Smooth muscle cell (in vitro differentiated cells): ENCODE measurements around the gene TNRC18. TPM values are rescaled to one million over a fixed set of nuclear protein-coding genes. Genes with fewer than 3 reads are reported as not detected.

Experiments
- DNase-seq: peaks from one replicate; lab custom pipeline; 2025; ENCODE audit not compliant: unreplicated experiment; lab: John Stamatoyannopoulos, UW
- H2AFZ ChIP-seq: fragments of 200-600 bp; sonication (generic); 2 replicates; pipeline ENCODE4 v1.6.0; 2016; ENCODE audit warnings: antibody characterized with exemption, low read depth, mild to moderate bottlenecking
- H3F3A ChIP-seq: fragments of 200-600 bp; sonication (generic); 2 replicates; pipeline ENCODE4 v1.6.0; 2017; ENCODE audit warnings: antibody characterized with exemption, low read depth
- H3K27ac ChIP-seq: fragments of 200-600 bp; sonication (generic); 2 replicates; pipeline ENCODE4 v1.5.1; 2016; ENCODE audit warnings: low read depth, mild to moderate bottlenecking
- H3K27me3 ChIP-seq: fragments of 200-600 bp; sonication (generic); 2 replicates; pipeline ENCODE4 v1.6.1; 2016; ENCODE audit warnings: low read depth, mild to moderate bottlenecking
- H3K36me3 ChIP-seq: fragments of 200-600 bp; sonication (generic); 2 replicates; pipeline ENCODE4 v1.5.1; 2016; ENCODE audit warnings: low read depth
- H3K4me1 ChIP-seq: fragments of 200-600 bp; sonication (generic); 2 replicates; pipeline ENCODE4 v1.5.1; 2016; ENCODE audit warnings: low read depth
- H3K4me2 ChIP-seq: fragments of 200-600 bp; sonication (generic); 2 replicates; pipeline ENCODE4 v1.6.0; 2016; ENCODE audit warnings: mild to moderate bottlenecking
- H3K4me3 ChIP-seq: fragments of 200-600 bp; sonication (generic); 2 replicates; pipeline ENCODE4 v1.5.1; 2016; ENCODE audit warnings: mild to moderate bottlenecking
- H3K79me2 ChIP-seq: fragments of 200-600 bp; sonication (generic); 2 replicates; pipeline ENCODE4 v1.6.0; 2016; ENCODE audit warnings: low read depth, mild to moderate bottlenecking
- H3K9ac ChIP-seq: fragments of 200-600 bp; sonication (generic); 2 replicates; pipeline ENCODE4 v1.6.0; 2016; ENCODE audit warnings: low read depth
- H3K9me3 ChIP-seq: fragments of 200-600 bp; sonication (generic); replicated peaks from 2 replicates; pipeline ENCODE4 v1.5.1; 2016; ENCODE audit warnings: low read depth
- H4K20me1 ChIP-seq: fragments of 200-600 bp; sonication (generic); 2 replicates; pipeline ENCODE4 v1.6.0; 2016; ENCODE audit warnings: low read depth
- WGBS: methylation state at CpG from one replicate; pipeline ENCODE4 v1.1.7; 2016; ENCODE audit warnings: low lambda C conversion rate; 5-methylcytosine and 5-hydroxymethylcytosine counted together
- polyA plus RNA-seq: library from polyadenylated mRNA; unstranded; fragments of >200 nt; fragmentation: Nextera tagmentation; extraction: Ambion mirVana; gene quantifications from 2 replicates; pipeline ENCODE4 v1.2.1, GENCODE V29; 2016
- total RNA-seq: library from RNA; depleted of rRNA; stranded (reverse); fragments of >200 nt; gene quantifications from 2 replicates; pipeline ENCODE4 v1.2.3, GENCODE V29; 2014
- TF ChIP-seq, protein P1 (sequence below): fragments of 200-600 bp; sonication (generic); IDR thresholded peaks from 2 replicates; pipeline ENCODE4 v1.5.1; 2017; ENCODE audit warnings: borderline replicate concordance, mild to moderate bottlenecking, antibody characterized with exemption; ENCODE audit not compliant: insufficient read depth, poor library complexity, severe bottlenecking

TNRC18 gene
- total and polyA plus RNA-seq, 2 experiments from 2014 or later = 6.4 to 40.3 TPM

DNA sequence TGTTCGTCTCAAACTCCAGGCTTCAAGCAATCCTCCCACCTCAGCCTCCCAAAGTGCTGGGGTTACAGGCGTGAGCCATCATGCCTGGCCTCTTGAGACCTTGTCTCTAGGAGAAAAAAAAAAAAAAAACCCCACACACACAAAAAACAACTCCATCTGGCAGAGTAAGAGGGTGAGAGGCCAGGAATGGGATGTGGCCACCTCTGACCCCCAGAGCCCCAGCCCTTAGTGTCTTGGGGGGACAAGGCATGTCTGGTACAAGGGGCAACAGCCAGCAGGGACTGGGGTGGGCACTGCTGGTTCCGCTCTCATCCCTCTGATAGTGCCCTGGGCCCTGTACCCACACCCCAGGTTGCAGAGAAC lies 15.6 kb upstream of the TNRC18 start:
- 94% methylated on average over 3 of the region's 3 CpGs for WGBS
- no peak overlapping the region for H3K9ac ChIP-seq
- H3K27me3 ChIP-seq = no peaks in the 10 kb centered on the region
- H4K20me1 ChIP-seq = peaks cover 21% of the 10 kb centered on the region
- no peaks in the 10 kb centered on the region for H3F3A ChIP-seq
- no peaks in the 10 kb centered on the region for H3K4me1 ChIP-seq
- H3K9me3 ChIP-seq = no peaks in the 10 kb centered on the region
- H3K79me2 ChIP-seq = peaks cover 17% of the 10 kb centered on the region
- H3K4me3 ChIP-seq = no peak overlapping the region
- no peak for DNase-seq
- H3K4me2 ChIP-seq = no peak overlapping the region
- H3K36me3 ChIP-seq = no peaks in the 10 kb centered on the region
- H3K27ac ChIP-seq = no peak overlapping the region
- TF ChIP-seq, protein P1, sequence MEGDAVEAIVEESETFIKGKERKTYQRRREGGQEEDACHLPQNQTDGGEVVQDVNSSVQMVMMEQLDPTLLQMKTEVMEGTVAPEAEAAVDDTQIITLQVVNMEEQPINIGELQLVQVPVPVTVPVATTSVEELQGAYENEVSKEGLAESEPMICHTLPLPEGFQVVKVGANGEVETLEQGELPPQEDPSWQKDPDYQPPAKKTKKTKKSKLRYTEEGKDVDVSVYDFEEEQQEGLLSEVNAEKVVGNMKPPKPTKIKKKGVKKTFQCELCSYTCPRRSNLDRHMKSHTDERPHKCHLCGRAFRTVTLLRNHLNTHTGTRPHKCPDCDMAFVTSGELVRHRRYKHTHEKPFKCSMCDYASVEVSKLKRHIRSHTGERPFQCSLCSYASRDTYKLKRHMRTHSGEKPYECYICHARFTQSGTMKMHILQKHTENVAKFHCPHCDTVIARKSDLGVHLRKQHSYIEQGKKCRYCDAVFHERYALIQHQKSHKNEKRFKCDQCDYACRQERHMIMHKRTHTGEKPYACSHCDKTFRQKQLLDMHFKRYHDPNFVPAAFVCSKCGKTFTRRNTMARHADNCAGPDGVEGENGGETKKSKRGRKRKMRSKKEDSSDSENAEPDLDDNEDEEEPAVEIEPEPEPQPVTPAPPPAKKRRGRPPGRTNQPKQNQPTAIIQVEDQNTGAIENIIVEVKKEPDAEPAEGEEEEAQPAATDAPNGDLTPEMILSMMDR = no peak
- no peak overlapping the region for H2AFZ ChIP-seq

DNA sequence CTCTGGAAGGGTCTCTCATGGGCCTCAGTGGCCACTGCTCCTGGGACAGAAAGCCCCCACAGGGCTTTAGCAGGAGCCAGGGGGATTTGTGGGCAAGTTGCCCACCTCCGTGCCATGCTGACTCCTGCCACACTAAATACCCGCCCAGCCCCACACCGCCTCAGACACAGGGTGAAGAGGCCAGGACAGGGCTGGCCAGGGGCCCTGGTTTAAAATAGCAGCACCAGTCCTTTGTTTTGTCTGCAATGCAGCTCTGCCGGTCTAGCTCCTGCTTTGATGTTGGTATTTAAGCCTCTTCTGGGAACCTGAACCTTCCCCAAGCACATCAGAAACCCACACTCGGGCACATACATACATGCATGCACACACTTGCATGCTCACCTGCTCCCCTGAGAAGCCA lies 14.4 kb upstream of the TNRC18 start:
- Histone ChIP-seq H3K9ac (no peak overlapping the region), H2AFZ (no peak overlapping the region), H3K9me3 (no peaks in the 10 kb centered on the region), H3K36me3 (no peaks in the 10 kb centered on the region), H3K27me3 (no peaks in the 10 kb centered on the region), H3K4me3 (no peak overlapping the region), H3F3A (no peaks in the 10 kb centered on the region), H3K27ac (no peak overlapping the region), H3K4me1 (no peaks in the 10 kb centered on the region), H3K4me2 (no peak overlapping the region), H4K20me1 (peaks cover 21% of the 10 kb centered on the region), H3K79me2 (peaks cover 21% of the 10 kb centered on the region)
- TF ChIP-seq, protein P1 = no peak
- no peak for DNase-seq
- 78% methylated on average over 5 of the region's 5 CpGs for WGBS

DNA sequence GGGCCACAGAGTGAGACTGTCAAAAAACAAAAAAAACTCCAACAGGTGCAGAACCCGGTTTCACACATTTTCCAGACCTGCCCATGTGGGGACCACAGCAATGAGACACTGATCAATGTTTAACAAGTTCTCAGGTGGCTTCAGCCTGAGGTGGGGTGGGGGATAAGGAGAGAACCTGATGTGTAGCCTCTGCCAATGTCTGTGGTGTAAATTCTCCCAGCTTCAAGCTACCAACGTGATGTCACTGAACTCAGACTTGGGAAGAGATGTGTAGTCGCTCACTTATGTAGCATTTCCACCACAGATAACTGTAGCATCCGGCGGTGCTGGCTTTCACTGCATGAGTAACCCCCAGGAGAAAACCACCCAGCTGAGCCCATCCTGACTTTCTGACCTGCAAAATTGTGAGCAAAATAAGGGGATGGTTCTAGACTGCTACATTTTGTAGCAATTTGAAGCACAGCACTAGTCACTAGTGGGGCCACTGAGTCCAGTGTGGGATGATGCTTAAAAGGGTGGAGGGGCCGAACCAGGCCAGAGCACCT lies 13.8 kb upstream of the TNRC18 start:
- over 99% methylated on average over 6 of the region's 6 CpGs for WGBS
- Histone ChIP-seq H3K27ac (no peak overlapping the region), H3K27me3 (no peaks in the 10 kb centered on the region), H3K4me1 (no peaks in the 10 kb centered on the region), H4K20me1 (peaks cover 17% of the 10 kb centered on the region), H3K36me3 (no peaks in the 10 kb centered on the region), H3K4me2 (no peak overlapping the region), H3F3A (no peaks in the 10 kb centered on the region), H3K4me3 (no peak overlapping the region), H2AFZ (no peak overlapping the region), H3K9me3 (no peaks in the 10 kb centered on the region), H3K79me2 (peaks cover 25% of the 10 kb centered on the region), H3K9ac (no peak overlapping the region)
- TF ChIP-seq, protein P1 = no peak
- DNase-seq = no peak

DNA sequence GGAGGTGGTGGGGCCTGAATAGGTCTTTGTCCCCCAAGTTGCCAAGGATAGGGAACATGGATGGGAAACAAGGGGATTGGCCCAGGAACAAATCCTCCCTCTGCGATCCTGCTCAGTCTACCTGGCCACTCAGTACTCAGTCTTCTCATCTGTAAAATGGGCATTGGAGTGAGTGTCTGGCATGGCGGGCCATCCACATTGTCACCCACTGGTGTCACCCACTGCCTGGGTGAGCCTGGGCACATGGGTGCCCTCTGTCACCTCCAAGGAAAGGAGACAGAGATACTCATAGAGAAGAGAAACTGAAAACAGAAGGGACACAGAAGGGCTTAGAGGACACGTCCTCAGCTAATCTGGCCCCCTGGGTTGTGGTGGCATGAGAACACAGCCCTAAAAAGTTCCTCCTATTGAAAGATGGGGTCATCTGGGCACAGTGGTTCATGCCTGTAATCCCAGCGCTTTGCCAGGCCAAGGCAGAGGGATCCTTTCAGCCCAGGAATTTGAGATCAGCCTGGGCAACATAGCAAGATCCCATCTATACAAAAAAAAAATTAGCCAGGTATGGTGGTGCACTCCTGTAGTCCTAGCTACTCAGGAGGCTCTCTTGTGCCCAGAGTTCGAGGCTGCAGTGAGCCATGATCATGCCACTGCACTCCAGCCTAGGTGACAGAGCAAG lies 12.5 kb upstream of the TNRC18 start:
- no peak overlapping the region for H3K4me2 ChIP-seq
- no peaks in the 10 kb centered on the region for H3K4me1 ChIP-seq
- no peak overlapping the region for H3K4me3 ChIP-seq
- WGBS = 96% methylated on average over 5 of the region's 5 CpGs
- DNase-seq = no peak
- H4K20me1 ChIP-seq = peaks cover 10% of the 10 kb centered on the region
- H3K79me2 ChIP-seq = peaks cover 27% of the 10 kb centered on the region
- no peaks in the 10 kb centered on the region for H3K27me3 ChIP-seq
- H3K9ac ChIP-seq = no peak overlapping the region
- no peak overlapping the region for H3K27ac ChIP-seq
- no peak overlapping the region for H2AFZ ChIP-seq
- TF ChIP-seq, protein P1 = no peak
- H3F3A ChIP-seq = no peaks in the 10 kb centered on the region
- no peaks in the 10 kb centered on the region for H3K36me3 ChIP-seq
- no peaks in the 10 kb centered on the region for H3K9me3 ChIP-seq
